ENCODE measurements around the gene USP5. TPM values are rescaled to one million over a fixed set of nuclear protein-coding genes. Genes with fewer than 3 reads are reported as not detected.
A peak's percentile ranks its signal among the peaks of the same experiment; 100 is the strongest.

USP5 gene
- total RNA-seq, 2 donors from 2014 or later: 54.3 to 62.7 TPM

- ATAC-seq (ENCODE audit: insufficient number of reproducible peaks, low FRiP score, low read depth) (peak; percentile 10), DNase-seq (ENCODE audit: low spot score) (no peak)
- Histone ChIP-seq H3K4me3 (peak within 1 kb of the TSS; percentile 84), H3K9me3 (no peaks in the 10 kb centered on the region), H3K27me3 (replicated peaks; ENCODE audit: insufficient read depth) (peaks cover 5% of the 10 kb centered on the region), H3K27ac (peak within 1 kb of the TSS; percentile 81 to 89), H3K4me1 (ENCODE audit: control insufficient read depth in 1 of 2, low read depth in 2 of 2) (peaks cover 7 to 37% of the 10 kb centered on the region in 2 donors), H3K36me3 (peaks cover 9% of the 10 kb centered on the region)
- TF ChIP-seq CTCF (IDR thresholded peaks at IDR 0.05): no peak
Measured at GRCh38 chr12:6827982-6828780, 23.8 kb upstream of the USP5 start, which contains the start of gene P3H3. Gene P3H3, plus strand, starts transcription at chr12:6828407. Its CDS starts 34 bp downstream, at chr12:6828441.

GRCh38 chr12:6828781-6829535 lies 23.0 kb upstream of the USP5 start:
- ATAC-seq (ENCODE audit: insufficient number of reproducible peaks, low FRiP score, low read depth) (peak; percentile 31), DNase-seq (ENCODE audit: low spot score) (no peak)
- Histone ChIP-seq H3K36me3 (peaks cover 12% of the 10 kb centered on the region), H3K4me1 (ENCODE audit: control insufficient read depth in 1 of 2, low read depth in 2 of 2) (peaks cover 7 to 41% of the 10 kb centered on the region in 2 donors), H3K27me3 (replicated peaks; ENCODE audit: insufficient read depth) (no peaks in the 10 kb centered on the region), H3K9me3 (no peaks in the 10 kb centered on the region), H3K27ac (peak overlapping the region; percentile 81 to 89), H3K4me3 (peak overlapping the region; percentile 84)
- no peak for TF ChIP-seq CTCF (IDR thresholded peaks at IDR 0.05)

DNA sequence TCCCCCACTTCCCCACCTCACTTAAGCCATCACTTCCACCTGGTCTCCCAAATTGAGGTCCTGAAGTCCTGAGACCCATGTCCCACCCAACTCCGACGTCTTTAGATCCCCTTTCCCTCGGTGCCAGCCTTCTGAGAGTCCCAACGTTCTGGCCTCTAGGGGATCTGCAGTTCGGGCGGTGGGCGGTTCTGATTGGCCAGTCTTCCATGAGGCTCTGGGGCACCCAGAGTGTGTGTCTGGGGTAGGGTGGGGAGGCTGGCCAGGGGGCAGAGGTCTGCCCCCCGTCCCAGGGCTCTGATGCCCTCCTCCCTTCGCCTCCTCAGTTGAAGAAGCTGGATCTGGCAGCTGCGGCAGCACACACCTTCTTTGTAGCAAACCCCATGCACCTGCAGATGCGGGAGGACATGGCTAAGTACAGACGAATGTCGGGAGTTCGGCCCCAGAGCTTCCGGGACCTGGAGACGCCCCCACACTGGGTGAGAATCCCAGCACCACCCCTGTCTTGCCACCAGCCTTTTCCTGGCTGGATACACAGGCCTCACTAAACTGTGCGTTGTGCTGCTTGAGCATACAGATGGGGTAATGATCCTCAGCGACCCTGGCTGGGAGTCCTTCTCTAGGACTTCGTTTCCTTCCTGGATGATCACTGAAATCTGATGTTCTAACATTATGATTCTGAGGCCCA lies 22.3 kb upstream of the USP5 start:
- Histone ChIP-seq H3K9me3 (no peaks in the 10 kb centered on the region), H3K4me3 (peak overlapping the region; percentile 84), H3K27me3 (replicated peaks; ENCODE audit: insufficient read depth) (no peaks in the 10 kb centered on the region), H3K27ac (peak overlapping the region; percentile 81 to 89), H3K4me1 (ENCODE audit: control insufficient read depth in 1 of 2, low read depth in 2 of 2) (peaks cover 7 to 41% of the 10 kb centered on the region in 2 donors), H3K36me3 (peaks cover 15% of the 10 kb centered on the region)
- DNase-seq (ENCODE audit: low spot score) (no peak), ATAC-seq (ENCODE audit: insufficient number of reproducible peaks, low FRiP score, low read depth) (no peak)
- TF ChIP-seq CTCF (IDR thresholded peaks at IDR 0.05): no peak

GRCh38 chr12:6830286-6830890 lies 21.6 kb upstream of the USP5 start:
- peaks cover 7 to 35% of the 10 kb centered on the region in 2 donors for H3K4me1 ChIP-seq (ENCODE audit: control insufficient read depth in 1 of 2, low read depth in 2 of 2)
- TF ChIP-seq CTCF (IDR thresholded peaks at IDR 0.05): no peak
- no peak for DNase-seq (ENCODE audit: low spot score)

More at GRCh38 chr12:6830286-6830890, 21.6 kb upstream of the USP5 start:
- peak overlapping the region; percentile 81 to 89 for H3K27ac ChIP-seq
- no peaks in the 10 kb centered on the region for H3K9me3 ChIP-seq
- no peak for ATAC-seq (ENCODE audit: insufficient number of reproducible peaks, low FRiP score, low read depth)
- H3K27me3 ChIP-seq (replicated peaks; ENCODE audit: insufficient read depth): no peaks in the 10 kb centered on the region
- H3K4me3 ChIP-seq: no peak overlapping the region
- peaks cover 15% of the 10 kb centered on the region for H3K36me3 ChIP-seq
